Astrocyte of the spinal cord (primary cell): ENCODE data around the gene ABHD12.

Experiments used
- DNase-seq: peaks from one replicate; pipeline ENCODE4 v3.0.0; 2011; ENCODE audit warnings: low read depth, low spot score
- H3K4me3 ChIP-seq: 2 replicates; pipeline ENCODE4 v1.5.1; 2011; ENCODE audit warnings: low read depth, mild to moderate bottlenecking, low read length, moderate library complexity
- in situ Hi-C: cut with HindIII; loops from 2 replicates; pipeline ENCODE4 v1.10.0; 2017; ENCODE audit warnings: low sequenced_read_pairs
- TF ChIP-seq, protein P1 (sequence below): IDR thresholded peaks from 2 replicates; pipeline ENCODE4 v1.5.1; 2012; ENCODE audit warnings: low read depth, mild to moderate bottlenecking, low read length, inconsistent platforms

ABHD12 gene

GRCh38 chr20:25368526-25368925 lies 22.1 kb downstream of the ABHD12 start:
- TF ChIP-seq, protein P1, sequence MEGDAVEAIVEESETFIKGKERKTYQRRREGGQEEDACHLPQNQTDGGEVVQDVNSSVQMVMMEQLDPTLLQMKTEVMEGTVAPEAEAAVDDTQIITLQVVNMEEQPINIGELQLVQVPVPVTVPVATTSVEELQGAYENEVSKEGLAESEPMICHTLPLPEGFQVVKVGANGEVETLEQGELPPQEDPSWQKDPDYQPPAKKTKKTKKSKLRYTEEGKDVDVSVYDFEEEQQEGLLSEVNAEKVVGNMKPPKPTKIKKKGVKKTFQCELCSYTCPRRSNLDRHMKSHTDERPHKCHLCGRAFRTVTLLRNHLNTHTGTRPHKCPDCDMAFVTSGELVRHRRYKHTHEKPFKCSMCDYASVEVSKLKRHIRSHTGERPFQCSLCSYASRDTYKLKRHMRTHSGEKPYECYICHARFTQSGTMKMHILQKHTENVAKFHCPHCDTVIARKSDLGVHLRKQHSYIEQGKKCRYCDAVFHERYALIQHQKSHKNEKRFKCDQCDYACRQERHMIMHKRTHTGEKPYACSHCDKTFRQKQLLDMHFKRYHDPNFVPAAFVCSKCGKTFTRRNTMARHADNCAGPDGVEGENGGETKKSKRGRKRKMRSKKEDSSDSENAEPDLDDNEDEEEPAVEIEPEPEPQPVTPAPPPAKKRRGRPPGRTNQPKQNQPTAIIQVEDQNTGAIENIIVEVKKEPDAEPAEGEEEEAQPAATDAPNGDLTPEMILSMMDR, result no peak
- no peak for DNase-seq
- in situ Hi-C loops, result no loop called here
- no peak overlapping the region for H3K4me3 ChIP-seq

DNA sequence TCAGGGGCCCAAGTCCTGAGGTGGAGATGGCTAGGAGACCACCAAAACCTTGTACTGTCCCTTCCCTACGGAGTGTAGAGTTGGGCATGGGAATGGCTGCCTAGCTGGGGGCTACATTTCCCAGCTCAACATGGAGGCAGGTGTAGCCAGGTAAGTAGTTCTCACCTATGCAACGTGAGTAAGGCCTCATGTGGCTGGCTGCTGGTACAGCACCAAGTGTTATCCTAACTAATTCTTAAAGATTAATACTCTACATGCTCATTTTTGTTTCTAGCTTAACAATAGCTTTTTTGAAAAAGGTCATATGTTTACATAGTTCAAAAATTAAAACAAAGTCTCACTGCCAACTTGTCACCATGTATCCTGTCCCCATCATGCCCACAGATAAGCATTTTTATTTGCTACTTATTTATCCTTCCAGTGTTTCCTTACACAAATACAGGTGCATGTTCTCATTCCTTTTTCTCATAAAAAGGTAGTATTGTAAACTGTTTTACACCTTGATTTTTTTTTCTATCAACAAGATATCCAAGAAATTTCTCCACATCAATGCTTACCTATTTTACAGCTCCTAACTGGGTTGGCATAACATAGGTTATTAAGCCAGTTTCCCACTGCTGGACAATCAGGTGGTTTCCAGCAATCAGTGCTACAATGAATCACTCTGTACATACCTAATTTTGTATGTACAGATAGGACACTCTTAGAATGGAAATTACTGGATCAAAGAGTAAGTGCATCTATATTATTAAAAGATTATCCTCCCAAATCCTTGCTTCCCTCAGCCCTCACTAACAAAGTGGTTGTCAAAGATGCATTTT lies 25.5 kb downstream of the ABHD12 start:
- TF ChIP-seq, protein P1, result no peak
- DNase-seq, result no peak
- H3K4me3 ChIP-seq, result no peak overlapping the region
- in situ Hi-C loops, result no loop called here

DNA sequence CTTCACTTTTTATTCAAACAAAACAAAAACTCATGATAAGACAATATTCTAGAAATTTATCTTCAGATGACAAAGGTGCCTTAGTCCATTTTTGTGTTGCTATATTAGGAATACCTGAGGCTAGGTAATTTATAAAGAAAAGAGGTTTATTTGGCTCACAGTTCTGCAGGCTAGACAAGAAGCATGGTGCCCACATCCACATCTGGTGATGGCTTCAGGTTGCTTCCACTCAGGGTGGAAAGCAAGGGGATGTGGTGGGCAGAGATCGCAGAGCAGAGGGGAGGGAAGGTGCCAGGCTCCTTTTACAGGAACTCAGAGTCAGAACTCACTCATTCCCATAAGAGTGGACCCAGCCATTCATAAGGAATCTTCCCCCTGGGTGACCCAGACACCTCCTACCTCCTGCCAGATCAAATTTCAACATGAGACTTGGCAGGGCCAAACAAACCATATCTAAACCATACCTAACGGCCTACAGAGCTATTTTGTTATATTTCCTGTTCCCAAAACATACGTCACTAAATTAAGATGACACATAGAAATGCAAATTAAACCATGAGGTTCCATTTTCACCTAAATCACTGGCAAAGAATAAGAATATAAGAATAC lies 26.4 kb downstream of the ABHD12 start:
- peak; percentile 51 for DNase-seq
- TF ChIP-seq, protein P1, result no peak
- H3K4me3 ChIP-seq, result no peak overlapping the region
- in situ Hi-C loops, result no loop called here

GRCh38 chr20:25361287-25361683 lies 29.4 kb downstream of the ABHD12 start:
- no peak for DNase-seq
- in situ Hi-C loops, result no loop called here
- TF ChIP-seq, protein P1, result no peak
- H3K4me3 ChIP-seq, result no peak overlapping the region

- H3K4me3 ChIP-seq, result no peak overlapping the region
- DNase-seq, result peak; percentile 73
- TF ChIP-seq, protein P1, result no peak
- in situ Hi-C loops, result no loop called here
Measured at GRCh38 chr20:25360631-25361286, 29.9 kb downstream of the ABHD12 start.

DNA sequence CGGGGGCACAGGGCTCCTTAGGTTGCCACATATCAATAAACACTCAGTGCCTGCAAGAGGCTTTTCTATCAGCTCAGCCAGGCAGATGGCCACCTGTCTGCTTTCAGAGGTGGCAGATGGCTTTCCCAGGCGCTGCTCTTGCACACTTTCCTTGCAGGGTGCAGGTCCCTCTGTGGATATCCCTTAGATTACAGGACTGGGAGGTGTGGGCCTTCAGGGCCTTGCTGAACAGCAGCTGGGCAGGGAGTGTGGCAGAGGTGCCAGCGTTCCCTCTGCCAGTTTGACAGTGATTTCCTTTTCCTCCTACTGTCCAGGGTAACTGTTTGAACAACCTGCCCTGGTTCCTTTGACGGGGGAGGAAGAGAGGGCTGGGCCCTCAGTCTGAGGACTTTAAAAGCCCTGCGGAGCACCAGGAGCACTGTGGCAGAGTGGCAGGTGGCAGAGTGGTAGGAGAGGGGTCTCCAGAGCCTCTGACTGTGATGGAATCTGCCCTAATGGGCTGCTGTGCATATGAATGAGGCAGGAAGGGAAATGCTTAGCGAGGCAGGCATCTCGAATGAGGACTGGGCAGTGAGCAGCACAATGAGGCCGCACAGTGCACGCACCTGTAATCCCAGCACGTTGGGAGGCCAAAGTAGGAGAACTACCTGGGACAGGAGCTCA lies 34.2 kb downstream of the ABHD12 start:
- in situ Hi-C loops, result no loop called here
- H3K4me3 ChIP-seq, result no peak overlapping the region
- TF ChIP-seq, protein P1, result no peak
- no peak for DNase-seq
